Stomach (tissue), 9 donors: Measurements from ENCODE around the gene TLCD1. TPM values are rescaled to one million over a fixed set of nuclear protein-coding genes. Genes with fewer than 3 reads are reported as not detected.

Experiments
- DNase-seq, 2 donors: peaks; one replicate each; pipeline versions ENCODE4 v3.0.0 to v3.0.0-alpha.2; 2013 to 2019
- H3K27ac ChIP-seq, 5 donors: fragments of 200-600 bp in 4 of 5; sonication (generic) in 4 of 5; one replicate each; pipeline ENCODE4 v1.5.1; 2013 to 2019; ENCODE audit warnings: mild to moderate bottlenecking in 1 of 5, moderate library complexity in 1 of 5
- H3K27me3 ChIP-seq, 3 donors: fragments of 200-600 bp; sonication (generic); one replicate each; pipeline ENCODE4 v1.5.1; 2017 to 2019; ENCODE audit warnings: mixed run types in 1 of 3
- H3K36me3 ChIP-seq, 4 donors: fragments of 200-600 bp; sonication (generic); 1 replicate in 3 of 4; 2 replicates in 1 of 4; pipeline ENCODE4 v1.5.1; 2016 to 2019
- H3K4me1 ChIP-seq, 4 donors: fragments of 200-600 bp; sonication (generic); one replicate each; pipeline ENCODE4 v1.5.1; 2016 to 2019
- H3K4me3 ChIP-seq, 4 donors: fragments of 200-600 bp; sonication (generic) in 3 of 4; one replicate each; pipeline ENCODE4 v1.5.1; 2016 to 2019; ENCODE audit warnings: mild to moderate bottlenecking in 1 of 4
- H3K9me3 ChIP-seq, 4 donors: fragments of 200-600 bp; sonication (generic); one replicate each; pipeline ENCODE4 v1.5.1; 2016 to 2019
- EP300 ChIP-seq: sonication (generic); formaldehyde crosslinking; IDR thresholded peaks from one replicate; pipeline ENCODE4 v1.6.1; 2017; ENCODE audit warnings: antibody characterized with exemption
- POLR2A ChIP-seq, 4 donors: fragments of 450-650 bp; IDR thresholded peaks; one replicate each; pipeline ENCODE4 v1.6.1; 2016; ENCODE audit warnings: antibody characterized with exemption in 4 of 4, control low read depth in 2 of 4, mild to moderate bottlenecking in 1 of 4, moderate library complexity in 1 of 4
- POLR2AphosphoS5 ChIP-seq, 3 donors: sonication (generic); formaldehyde crosslinking; IDR thresholded peaks; one replicate each; pipeline ENCODE4 v1.6.1; 2016; ENCODE audit warnings: antibody characterized with exemption in 3 of 3
- WGBS, 5 donors: extraction: QIAGEN DNeasy Blood & Tissue Kit in 3 of 5; methylation state at CpG; one replicate each; pipeline versions ENCODE4 v1.1.5 to v1.1.7; 2013 to 2018; 5-methylcytosine and 5-hydroxymethylcytosine counted together
- intact Hi-C: fragments of 100-400 bp; cut with DNase I; formaldehyde crosslinking; loops from one replicate; pipeline ENCODE4 v1.15.1; 2023; ENCODE audit warnings: low total_unique reads
- polyA plus RNA-seq, 3 donors: library from polyadenylated mRNA; stranded (reverse); fragments of 200-250 nt; gene quantifications; one replicate each; pipeline ENCODE4 v1.2.3, GENCODE V29; 2013
- total RNA-seq, 5 donors: library from RNA; depleted of rRNA; stranded (reverse); fragments of >200 nt; gene quantifications; one replicate each; pipeline versions ENCODE4 v1.1.0 to v1.2.3, GENCODE V29; 2014 to 2016
- TF ChIP-seq, protein P1 (sequence below), 7 experiments: fragments of 450-650 bp in 4 of 7; fragments of 200-600 bp in 3 of 7; sonication (generic) in 3 of 7; IDR thresholded peaks; one replicate each; pipeline ENCODE4 v1.5.1; 2016 to 2019; ENCODE audit warnings: antibody characterized with exemption in 7 of 7, control low read depth in 2 of 7, mild to moderate bottlenecking in 1 of 7
- donor health status: healthy with polysubstance abuse.
- donor health status: Bipolar disorder and iron deficiency.
- donor health status: healthy.

The TLCD1 gene
- total and polyA plus RNA-seq, 8 donors, result 2.6 to 21.0 (median 10.0) TPM; not detected in 2

DNA sequence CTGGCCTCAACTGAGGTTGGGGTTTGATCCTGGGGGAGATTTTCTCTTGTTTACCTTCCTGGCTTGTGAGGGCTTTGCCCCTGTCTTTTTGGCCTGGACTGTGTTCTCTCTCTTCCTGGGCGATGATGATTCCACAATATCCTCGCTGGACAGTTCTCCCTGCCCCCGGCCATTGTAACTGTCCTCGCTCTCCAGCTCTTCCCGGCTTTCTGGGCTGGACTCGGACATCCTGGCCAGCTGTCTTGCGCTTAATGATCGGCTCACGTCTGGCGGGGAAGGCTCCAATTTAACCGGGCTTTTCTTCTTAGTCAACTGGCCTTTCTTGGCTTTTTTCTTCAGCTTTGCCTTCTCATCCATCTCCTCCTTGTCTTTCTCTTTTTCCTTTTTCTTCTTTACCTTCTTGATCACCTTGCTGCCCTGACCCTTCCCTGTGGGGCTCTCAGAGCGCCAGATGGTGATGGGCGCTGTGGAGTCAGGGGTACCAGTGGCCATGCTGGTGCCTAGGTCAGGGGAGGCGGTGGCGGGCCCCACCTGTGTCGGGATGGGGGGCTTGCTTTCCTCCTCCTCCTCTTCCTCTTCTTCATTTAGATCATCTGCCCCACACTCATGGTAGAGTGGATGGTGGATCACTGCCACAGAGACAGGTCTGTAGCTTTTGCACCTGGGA is 22.3 kb downstream of the TLCD1 start:
- WGBS, 5 donors, result 83 to 87% (median 86%) methylated on average over 16 of the region's 16 CpGs
- Histone ChIP-seq H3K9me3 (no peaks in the 10 kb centered on the region), H3K27ac (no peak overlapping the region), H3K27me3 (no peaks in the 10 kb centered on the region), H3K4me1 (peaks cover 0 to 19% (median 8%) of the 10 kb centered on the region in 4 donors), H3K36me3 (peaks cover 49 to 76% (median 72%) of the 10 kb centered on the region in 4 donors), H3K4me3 (no peak overlapping the region)
- TF ChIP-seq EP300 (no peak), POLR2AphosphoS5 (IDR thresholded peaks at IDR 0.05) (no peak), POLR2A (IDR thresholded peaks at IDR 0.05) (no peak)
- TF ChIP-seq, protein P1, sequence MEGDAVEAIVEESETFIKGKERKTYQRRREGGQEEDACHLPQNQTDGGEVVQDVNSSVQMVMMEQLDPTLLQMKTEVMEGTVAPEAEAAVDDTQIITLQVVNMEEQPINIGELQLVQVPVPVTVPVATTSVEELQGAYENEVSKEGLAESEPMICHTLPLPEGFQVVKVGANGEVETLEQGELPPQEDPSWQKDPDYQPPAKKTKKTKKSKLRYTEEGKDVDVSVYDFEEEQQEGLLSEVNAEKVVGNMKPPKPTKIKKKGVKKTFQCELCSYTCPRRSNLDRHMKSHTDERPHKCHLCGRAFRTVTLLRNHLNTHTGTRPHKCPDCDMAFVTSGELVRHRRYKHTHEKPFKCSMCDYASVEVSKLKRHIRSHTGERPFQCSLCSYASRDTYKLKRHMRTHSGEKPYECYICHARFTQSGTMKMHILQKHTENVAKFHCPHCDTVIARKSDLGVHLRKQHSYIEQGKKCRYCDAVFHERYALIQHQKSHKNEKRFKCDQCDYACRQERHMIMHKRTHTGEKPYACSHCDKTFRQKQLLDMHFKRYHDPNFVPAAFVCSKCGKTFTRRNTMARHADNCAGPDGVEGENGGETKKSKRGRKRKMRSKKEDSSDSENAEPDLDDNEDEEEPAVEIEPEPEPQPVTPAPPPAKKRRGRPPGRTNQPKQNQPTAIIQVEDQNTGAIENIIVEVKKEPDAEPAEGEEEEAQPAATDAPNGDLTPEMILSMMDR (IDR thresholded peaks at IDR 0.05), result no peak
- intact Hi-C loops, result no loop called here
- no peak for DNase-seq

DNA sequence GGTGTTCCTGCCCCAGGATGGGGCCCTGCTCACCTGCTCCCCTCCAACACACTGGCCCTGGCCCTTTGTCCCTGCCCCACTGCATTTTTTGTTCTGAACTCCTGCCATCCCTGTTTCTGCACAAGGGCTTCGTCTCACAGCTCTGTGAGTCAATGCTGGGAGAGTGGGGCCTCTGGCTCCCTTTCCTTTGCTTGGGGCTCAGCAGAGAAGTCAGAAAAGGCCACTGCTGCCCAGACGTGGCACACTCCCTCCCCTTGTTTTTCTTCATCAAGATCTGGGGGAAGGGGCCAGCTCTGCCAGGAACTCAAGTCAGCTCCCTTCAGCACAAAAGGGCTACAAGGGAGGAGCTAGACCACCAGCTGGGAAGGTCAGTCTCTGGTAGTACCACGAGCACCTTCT is 23.3 kb downstream of the TLCD1 start:
- intact Hi-C loops, result no loop called here
- Histone ChIP-seq H3K4me1 (peaks cover 2 to 27% (median 16%) of the 10 kb centered on the region in 4 donors), H3K27me3 (no peaks in the 10 kb centered on the region), H3K4me3 (no peak overlapping the region), H3K36me3 (peaks cover 56 to 85% (median 81%) of the 10 kb centered on the region in 4 donors), H3K9me3 (no peaks in the 10 kb centered on the region), H3K27ac (no peak overlapping the region)
- TF ChIP-seq, protein P1 (IDR thresholded peaks at IDR 0.05), result no peak
- TF ChIP-seq EP300, result no peak
- no peak for TF ChIP-seq POLR2A (IDR thresholded peaks at IDR 0.05)
- TF ChIP-seq POLR2AphosphoS5 (IDR thresholded peaks at IDR 0.05), result no peak
- DNase-seq, result no peak
- WGBS, 5 donors, result 67 to 82% (median 72%) methylated on average over 3 of the region's 3 CpGs

DNA sequence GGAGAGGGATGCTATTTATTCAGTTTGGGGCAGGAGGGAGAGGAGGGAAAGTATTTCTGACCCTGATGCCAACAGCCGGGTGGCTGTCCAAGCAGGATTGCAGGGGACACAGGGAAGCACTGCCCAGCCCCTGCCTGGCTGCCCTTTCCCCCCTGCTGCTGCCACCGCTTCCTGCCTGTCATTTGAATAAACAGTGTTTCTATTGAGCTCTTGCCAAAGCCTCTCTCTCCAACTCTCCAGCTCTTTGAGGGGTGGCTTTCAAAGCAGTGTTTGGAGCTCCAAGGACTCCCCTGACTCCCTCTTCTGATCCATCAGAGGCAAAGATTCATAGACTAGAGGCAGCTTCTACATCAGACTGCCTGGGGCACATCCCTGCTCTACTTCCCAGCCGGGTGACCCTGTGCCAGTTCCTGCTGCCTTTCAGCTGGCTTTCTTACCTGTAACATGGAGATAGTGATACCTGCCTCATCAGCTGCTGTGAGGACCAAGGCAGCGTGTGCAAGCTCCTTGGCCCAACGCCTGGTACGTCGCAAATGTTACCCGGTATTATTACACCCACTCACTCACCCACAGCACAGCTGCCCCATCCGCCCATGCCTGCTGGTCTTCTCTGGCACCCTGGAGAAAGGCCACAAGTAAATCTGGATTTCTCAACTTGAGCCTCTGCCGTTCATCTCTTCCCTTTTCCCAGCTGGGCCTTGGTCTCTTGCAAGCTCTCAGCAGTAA is 23.8 kb downstream of the TLCD1 start:
- no peak for TF ChIP-seq EP300
- TF ChIP-seq POLR2A (IDR thresholded peaks at IDR 0.05), result no peak
- no peak for TF ChIP-seq POLR2AphosphoS5 (IDR thresholded peaks at IDR 0.05)
- TF ChIP-seq, protein P1 (IDR thresholded peaks at IDR 0.05), result no peak
- H3K36me3 ChIP-seq, result peaks cover 61 to 91% (median 87%) of the 10 kb centered on the region in 4 donors
- H3K27me3 ChIP-seq, result no peaks in the 10 kb centered on the region
- H3K9me3 ChIP-seq, result no peaks in the 10 kb centered on the region
- peaks cover 7 to 32% (median 20%) of the 10 kb centered on the region in 4 donors for H3K4me1 ChIP-seq
- H3K27ac ChIP-seq, result no peak overlapping the region
- H3K4me3 ChIP-seq, result no peak overlapping the region
- no peak for DNase-seq
- WGBS, 5 donors, result 57 to 71% (median 66%) methylated on average over 10 of the region's 10 CpGs
- intact Hi-C loops, result no loop called here

DNA sequence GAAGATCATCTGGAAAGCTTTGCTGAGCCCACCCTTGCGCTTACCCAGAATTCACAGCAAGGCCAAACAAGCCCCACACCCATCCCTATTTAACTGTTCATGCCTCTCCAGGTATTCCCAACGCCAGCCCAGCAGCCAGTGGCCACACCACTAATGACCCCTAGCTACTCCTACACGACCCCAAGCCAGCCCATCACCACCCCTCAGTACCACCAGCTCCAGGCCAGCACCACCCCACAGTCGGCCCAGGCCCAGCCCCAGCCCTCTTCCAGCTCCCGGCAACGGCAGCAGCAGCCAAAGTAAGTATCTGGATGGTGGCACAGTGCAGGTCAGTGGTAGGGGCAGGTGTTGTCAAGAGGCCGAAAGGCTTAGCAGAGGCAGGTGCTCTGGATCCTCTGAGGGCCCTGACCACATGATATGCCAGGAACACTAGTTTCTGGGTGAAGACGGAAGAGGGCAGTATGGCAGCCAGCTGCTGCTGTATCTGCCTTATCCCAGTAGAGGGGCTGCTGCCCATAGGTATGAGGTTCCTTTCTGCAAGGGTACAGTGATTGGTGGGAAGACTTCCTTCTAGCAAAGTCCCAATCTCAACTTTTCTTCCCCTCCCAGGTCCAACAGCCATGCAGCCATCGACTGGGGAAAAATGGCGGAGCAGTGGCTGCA is 25.1 kb downstream of the TLCD1 start:
- Histone ChIP-seq H3K4me1 (peaks cover 7 to 40% (median 20%) of the 10 kb centered on the region in 4 donors), H3K36me3 (peaks cover 74 to 100% (median 98%) of the 10 kb centered on the region in 4 donors), H3K4me3 (no peak overlapping the region), H3K27ac (no peak overlapping the region), H3K9me3 (no peaks in the 10 kb centered on the region), H3K27me3 (no peaks in the 10 kb centered on the region)
- no peak for DNase-seq
- intact Hi-C loops, result no loop called here
- 90 to 94% (median 92%) methylated on average over 9 to 10 of the region's 10 CpGs for WGBS, 5 donors
- no peak for TF ChIP-seq EP300
- TF ChIP-seq POLR2AphosphoS5 (IDR thresholded peaks at IDR 0.05), result no peak
- no peak for TF ChIP-seq POLR2A (IDR thresholded peaks at IDR 0.05)
- TF ChIP-seq, protein P1 (IDR thresholded peaks at IDR 0.05), result no peak
